KG1 (cell line): Measurements from ENCODE around the gene CNIH3.
"Not testable (repeated sequence)": the region's sequence is repeated elsewhere in the genome, so short reads cannot be mapped to it uniquely, and the experiment has no call there.

Source experiments
- DNase-seq: peaks from one replicate; lab custom pipeline; 2025; lab: John Stamatoyannopoulos, UW

Gene CNIH3

DNA sequence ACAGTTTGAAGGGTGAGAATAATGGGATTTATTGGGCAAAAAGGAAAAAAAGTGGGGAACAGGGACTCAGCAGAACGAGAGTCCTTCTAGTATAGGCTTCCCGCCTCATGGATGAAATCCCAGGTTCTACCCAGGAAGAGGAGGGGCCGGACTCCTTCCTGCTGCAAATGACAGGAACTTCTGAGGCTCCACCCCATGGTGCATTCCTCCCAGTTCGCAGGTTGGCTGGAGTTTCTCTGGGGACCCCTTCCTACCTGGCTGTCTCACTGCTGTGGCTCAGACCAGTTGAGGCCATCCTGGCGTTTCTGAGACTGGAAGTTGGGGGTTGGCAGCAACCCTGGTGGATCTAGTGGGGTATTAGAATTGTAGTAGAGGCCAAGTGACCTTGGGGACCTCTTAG lies 27.5 kb downstream of the CNIH3 start:
- DNase-seq: no peak

DNA sequence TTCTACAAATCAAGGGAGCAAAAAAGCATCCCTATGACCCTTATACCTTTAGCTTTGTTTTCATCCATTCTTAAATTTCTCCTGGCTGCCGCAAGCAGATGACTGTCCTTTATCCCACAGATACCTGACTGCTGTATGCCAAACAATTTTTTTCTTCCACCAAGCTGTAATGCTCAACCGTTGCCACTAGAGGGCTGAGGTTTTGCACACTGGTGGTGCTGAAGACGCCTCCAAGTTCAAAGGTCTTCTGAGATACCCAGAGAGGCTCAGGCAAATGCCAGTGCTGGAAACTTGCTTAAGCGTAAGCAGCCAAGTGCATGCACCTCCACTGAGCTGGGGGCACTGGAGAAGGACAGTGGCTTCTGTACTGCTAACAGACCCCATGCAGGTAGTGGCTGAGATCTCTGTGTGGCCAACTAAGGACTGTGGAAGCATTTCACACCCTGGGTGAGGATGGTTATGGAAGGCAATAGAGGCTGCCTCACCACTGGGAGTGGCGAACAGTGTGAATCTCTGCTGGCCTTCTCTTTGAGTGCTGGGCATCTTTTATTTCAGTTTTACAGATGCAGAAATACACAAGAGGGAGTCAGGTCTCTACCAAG lies 28.5 kb downstream of the CNIH3 start:
- DNase-seq: peak; percentile 5

DNA sequence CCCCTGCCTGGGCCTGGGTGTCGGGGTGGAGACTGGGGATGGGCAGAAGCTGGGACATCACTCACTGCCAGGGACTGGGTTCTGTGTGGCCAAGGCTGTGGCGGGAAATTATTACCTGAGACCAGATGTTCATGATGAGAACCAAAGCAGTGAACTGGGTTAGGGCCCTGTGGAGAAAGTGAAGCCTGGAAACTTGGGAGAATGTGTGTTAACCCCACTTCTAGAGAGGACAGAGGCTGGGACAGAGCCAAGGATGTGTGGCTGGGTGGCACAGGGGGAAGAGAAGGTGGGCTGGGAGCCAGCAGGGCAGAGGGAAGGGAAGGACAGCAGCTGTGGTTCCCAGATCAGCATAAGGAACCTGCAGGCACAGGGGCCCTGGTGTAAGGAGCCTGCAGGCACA lies 31.3 kb downstream of the CNIH3 start:
- no peak for DNase-seq

DNA sequence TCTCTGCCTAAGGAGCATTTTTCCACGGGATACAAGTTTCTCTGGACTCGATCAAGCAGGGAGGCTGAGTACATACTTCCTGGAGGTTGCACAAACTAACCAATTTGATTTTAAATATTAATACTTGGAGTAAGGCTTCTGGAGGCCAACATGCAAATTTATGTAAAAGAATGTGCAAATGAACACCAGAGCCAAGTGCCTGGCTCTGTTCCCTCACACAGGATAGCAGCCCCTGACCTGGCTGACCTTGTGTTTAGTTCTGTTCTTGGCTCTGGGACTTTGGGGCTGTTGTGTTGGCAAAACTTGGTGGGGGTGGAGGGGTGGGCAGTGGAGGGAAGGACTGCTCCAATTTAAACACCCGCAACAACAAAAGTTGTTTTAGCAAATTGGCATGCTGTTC lies 34.2 kb downstream of the CNIH3 start:
- DNase-seq: no peak

DNA sequence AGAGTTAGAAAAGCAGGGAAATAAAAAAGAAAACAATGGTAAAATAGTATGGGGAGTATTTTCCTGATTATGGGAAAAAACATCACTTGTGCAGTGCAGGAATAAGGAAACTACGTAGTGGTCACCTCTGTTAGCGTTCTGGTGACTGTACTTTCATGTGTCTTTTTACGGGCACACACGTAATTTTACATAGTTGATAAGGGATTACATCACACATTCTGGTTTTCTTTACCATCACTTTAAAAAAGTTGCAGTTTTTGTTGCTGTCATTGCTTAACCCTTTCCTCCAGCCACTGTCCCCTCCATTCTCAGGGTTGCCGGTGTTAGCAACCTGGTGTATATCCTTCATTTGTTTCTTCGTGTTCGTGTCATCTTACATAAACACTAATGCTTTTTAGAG lies 35.1 kb downstream of the CNIH3 start:
- DNase-seq: no peak

DNA sequence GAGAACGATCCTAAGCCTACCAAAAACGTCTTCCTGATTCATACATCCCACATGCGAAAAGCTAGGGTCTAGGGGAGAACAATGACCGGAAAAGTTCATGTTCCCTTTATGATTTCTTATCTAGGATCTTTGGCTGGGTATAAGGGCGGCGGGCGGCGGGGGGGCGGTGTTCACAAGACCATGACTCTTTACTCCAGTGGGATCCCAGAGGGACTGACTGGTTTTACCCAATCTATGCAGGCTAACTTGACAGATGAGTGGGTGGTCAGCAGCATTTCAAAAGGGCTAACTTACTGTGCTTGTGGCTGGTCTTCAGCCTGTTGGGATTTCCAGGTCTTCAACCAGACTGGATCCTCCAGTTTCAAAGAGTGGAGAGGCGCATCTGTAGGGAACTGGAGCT lies 40.3 kb downstream of the CNIH3 start:
- no peak for DNase-seq

DNA sequence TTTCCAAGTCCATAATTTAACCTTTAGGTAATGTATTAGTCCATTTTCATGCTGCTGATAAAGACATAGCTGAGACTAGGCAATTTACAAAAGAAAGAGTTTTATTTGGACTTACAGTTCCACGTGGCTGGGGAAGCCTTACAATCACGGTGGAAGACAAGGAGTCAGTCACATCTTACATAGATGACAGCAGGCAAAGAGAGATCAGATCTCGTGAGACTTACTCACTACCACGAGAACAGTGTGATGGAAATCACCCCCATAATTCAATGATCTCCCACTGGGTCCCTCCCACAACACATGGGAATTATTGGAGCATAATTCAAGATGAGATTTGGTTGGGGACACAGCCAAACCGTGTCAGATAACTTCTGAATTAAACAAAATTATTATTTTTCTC lies 44.0 kb downstream of the CNIH3 start:
- DNase-seq: no peak

DNA sequence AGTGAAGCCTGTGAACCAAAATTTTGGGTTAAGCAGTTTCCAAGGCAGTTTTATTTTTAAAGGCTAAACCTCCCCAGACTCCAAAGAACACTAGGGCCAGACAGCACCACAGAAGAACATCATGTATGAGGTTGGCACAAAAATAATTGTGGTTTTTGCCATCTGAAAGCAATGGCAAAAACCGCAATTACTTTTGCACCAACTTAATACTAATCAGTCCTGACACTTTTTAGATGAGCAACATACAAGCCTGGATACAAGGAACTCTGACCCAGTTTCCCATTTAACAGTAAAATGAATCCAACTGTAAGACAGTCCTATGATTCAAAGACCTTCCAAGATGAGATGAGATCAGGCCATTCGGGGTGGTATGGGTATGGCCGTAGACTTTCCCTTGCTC lies 46.8 kb downstream of the CNIH3 start:
- no peak for DNase-seq

DNA sequence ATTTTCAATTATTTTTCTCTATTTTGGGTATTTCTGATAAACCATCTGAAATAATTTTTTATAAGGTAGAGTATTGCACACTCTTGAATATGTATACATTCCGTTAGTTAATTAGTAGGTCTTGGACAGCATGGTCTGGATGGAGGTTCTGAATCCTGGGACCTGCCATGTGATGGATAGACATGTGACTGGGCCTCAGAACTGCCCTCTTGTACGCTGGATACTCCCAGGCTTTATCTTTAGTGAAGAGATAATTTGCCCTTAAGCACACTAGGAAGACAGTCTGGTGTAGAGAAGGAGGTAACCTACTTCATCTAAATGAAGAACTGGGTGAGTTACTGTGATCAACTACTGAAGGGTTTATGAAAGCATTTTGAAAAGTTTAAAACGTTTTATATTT lies 48.9 kb downstream of the CNIH3 start:
- no peak for DNase-seq

DNA sequence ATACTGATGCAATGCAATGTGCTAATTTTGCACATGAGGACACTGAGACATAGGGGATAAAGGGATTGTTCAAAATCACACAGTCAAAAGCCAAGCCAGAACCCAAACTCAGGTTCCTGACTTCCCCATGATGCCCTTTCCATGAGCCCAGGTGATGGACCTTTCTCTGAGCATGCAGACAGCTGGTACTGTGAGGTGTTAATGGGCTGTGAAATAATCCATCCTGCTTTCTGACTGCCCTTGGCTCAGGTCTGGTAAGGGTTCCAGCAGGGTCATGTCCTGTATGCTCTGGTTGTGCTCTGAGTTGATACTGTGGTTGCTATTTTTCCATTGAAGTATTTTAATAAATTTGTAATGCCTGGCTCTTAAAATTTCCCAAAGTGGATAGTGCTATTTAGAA lies 50.0 kb downstream of the CNIH3 start:
- DNase-seq: no peak

DNA sequence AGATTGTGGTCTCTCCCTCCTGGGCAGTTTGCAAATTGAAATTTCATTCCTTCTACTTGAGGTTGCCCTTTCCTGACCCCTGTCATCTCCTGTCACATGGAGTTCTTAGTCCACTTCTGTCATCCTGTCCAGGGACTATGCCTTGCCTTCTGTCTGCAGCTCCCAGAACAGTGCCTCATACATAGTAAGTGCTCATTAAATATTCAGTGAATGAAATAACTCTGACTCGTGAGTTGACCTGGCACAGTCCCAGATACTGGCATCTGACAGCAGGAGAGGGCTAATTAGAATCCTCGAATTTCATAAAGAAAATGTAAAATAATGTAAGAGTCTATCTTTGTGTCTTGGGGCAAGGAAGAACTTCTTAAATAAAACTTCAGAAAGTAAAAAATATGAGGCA lies 50.8 kb downstream of the CNIH3 start:
- DNase-seq: no peak

DNA sequence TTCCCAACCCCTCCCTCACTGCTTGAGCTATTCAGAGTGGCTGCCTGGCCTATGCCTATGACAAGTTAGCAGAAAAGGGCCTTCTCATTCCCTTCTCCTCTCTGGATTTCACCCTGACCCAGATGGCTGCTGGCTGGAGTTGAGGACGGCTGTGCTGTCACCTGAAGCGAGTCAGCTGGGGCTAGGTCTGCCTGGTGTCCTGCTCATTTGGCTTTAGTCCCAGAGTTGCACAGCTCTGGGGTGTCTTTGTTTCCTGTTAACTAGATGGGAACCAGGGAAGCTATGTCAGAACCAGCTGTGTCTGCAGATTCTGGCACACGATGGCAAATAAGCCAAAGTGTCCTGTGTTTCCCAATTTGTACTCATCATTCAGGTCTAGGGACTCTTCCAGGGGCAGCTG lies 52.9 kb downstream of the CNIH3 start:
- no peak for DNase-seq

DNA sequence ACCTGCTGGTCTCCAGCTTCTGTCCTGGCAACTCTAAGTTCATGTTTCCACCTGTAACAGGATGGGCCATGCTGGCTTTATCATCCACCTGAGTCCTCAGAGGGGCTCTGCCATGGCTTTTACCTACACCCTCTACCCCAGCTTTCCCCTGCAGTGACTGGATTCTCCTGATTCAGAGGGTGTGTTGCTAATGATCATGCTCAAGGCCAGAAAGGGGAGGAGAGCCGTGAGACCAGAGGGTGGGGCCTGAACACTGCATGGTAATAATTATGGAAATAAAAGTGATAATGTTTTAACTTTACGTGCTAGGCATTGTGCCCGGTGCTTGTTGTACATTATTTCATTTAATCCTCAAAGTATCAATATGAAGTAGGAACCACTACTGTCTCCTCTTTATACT lies 53.3 kb downstream of the CNIH3 start:
- no peak for DNase-seq

DNA sequence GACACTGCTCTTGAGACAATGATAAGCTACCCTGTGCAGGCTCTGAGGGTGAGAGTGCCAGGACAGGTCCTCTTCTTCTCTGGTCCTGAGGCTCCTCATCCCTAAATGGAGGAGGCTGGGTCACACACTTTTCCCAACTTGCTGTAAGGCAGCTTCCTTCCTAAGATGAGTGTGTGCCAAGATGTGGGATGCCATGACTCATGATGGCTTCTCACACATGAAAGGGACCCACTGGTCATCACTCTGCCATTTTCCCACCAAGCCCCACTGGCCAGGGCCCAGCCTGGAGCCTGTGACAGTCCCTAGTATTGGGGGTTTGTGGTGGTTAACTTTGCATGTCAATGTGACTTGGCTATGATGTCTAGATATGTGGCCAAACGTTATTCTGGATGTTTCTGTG lies 54.4 kb downstream of the CNIH3 start:
- no peak for DNase-seq

DNA sequence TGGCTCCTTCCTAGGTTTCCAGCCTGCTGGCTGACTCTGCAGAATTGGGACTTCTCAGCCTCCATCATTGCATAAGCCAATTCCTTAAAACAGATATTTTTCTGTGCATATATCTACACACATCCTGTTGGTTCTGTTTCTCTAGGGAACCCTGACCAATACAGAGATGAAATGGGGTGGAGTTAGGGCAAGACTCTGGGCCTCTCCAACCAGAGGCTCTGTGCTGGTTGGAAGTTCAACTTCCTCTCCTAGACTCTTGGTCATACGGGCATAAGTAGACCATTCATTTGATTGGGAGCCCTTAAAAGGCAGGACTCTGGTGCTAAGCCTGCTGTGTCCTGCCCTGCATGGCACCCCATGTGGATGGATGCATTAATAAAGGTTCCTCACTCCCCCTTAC lies 55.0 kb downstream of the CNIH3 start:
- no peak for DNase-seq

DNA sequence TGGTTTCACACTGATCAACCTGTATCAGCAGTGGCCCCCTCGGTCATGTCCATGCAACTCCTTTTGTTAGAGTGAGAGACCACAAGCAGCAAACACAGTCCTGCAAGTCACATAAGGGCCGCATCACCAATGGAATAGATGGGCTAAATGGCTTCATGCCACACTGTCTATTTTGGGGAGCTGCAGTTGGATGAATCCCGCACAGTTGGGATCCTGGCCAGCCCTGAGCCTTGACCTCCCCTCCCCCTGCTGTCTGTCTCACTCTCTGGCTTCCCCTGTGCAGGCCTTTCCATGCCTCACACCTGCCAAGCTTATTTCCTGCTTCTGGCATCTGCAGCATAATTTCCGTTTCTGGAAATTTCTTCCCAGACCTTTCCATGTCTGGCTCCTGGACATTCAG lies 57.0 kb downstream of the CNIH3 start:
- no peak for DNase-seq

DNA sequence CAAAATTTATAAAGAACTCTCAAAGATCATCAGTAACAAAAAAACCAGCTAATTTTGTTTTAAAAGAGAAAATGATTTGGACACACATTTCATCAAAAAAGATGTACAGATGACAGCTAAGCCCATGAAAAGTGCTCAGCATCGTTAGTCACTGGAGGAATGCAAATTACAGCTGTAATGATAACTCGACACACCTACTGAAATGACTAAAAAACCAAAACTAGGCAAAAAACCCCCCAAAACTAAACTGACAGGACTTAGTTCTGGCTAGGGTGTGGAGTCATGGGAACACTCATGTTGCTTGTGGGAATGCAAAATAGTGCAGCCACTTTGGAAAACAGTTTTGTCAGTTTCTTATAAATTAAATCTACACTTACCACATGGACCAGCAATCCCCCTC lies 59.5 kb downstream of the CNIH3 start:
- DNase-seq: no peak

DNA sequence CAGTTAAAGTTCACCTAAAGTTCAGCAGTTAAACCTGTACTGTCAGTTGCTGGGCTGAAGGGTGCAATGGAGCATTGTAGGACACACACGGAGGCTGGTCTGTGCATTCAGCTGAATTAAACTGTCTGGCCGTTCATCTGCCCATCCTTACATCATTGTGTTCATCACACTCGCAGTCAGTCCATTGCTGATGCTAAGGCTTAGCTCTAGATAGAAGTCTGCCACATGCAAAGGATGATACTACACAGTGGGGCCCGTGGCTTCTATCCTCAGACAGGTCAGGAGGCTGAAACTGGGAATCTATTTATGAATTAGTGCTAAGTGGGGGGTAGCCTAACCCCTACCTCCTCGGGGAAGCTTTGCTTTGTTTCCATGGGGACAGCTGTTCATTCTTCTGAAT lies 60.4 kb downstream of the CNIH3 start:
- DNase-seq: no peak

DNA sequence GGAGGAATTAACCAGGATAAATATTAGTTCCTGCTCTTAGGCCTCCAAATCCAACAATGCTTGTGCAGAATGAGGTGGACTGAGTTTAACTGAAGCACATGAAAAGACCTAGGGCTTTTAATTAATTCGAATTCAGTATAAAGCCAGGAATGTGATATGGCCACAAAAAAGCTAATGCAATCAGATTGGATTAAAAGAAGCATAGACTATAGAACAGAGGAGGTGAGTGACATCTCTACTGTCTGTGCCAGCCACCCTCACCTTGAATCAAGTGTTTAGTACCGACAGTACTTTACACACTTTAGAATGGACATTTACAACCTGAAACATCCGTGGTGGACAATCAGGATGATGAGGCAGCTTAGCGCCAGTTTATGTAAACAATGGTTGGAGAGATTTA lies 62.1 kb downstream of the CNIH3 start:
- no peak for DNase-seq

DNA sequence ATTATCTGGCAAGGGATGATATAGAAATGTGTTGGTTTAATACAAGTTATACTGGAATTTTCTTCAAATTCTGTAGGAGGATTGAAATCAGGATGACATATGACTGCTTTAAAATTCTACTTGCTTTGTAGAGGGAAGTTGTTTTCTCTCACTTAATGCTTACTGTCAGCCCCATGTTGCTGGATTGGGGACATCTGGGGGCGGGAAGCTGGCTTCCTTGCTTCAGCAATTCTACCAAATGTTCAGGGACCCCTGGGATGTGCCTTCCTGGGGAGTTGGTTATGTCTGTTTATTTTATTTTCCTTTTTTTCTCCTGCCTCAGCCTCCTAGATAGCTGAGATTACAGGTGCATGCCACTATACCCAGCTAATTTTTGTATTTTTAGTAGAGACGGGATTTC lies 63.5 kb downstream of the CNIH3 start:
- no peak for DNase-seq

DNA sequence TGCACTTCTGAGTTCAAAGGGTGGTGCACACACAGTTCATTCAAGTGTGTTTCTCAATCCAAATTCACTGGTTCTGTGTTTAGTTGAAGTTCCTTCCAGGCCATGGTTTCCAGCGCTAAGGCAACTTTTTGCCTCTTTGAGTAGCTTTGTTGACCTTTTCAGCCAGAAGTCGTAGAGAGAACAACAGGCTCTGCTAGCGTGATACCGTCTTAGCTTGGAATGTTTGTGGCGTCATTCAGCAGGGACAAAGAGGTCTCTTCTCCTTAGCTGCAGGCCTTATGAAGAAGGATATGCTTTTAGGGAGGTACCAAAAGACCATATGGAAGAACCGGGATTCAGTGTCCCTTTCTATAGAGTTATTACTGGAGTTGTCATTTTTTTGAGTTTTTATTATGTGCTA lies 65.7 kb downstream of the CNIH3 start:
- no peak for DNase-seq

DNA sequence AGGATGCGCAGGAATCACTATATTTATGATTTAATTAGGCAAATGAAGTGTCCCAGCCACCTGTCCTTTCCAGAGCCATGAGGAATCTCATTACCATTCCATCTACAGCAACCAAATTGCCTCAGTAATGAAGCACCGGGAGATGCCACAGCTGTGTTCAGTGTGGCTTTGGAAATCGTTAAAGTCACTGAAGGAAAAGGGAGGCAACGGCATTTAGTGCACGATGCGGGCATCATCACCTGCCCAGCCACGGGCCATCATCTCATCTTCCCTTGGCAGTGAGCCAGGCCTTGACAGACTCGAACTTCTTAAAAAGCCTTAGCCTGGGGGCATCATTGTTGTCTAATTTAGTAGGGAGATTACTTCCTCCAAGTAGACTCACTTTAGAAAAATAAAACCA lies 67.8 kb downstream of the CNIH3 start:
- DNase-seq: no peak

DNA sequence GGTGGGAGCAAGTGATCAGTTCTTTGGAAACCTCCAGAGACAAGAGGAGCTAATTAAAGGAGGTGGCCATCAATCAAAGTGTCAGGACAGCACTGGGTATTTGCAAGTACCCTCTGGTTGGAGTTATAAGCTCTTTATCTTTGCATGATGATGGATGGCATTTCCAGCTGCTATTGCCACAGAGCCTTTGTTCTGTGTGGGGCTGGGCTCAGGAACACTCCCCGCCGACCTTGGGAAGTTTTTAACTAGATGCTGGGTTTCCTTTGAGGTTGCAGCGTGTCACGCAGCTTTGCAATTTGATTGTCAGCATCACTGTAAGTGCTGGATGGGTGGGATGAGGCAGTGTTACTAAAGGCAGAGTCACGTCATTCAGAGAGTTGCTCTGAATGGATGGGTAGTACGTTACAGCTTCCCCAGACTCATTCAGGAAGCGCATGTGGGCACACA lies 68.9 kb downstream of the CNIH3 start:
- DNase-seq: no peak

DNA sequence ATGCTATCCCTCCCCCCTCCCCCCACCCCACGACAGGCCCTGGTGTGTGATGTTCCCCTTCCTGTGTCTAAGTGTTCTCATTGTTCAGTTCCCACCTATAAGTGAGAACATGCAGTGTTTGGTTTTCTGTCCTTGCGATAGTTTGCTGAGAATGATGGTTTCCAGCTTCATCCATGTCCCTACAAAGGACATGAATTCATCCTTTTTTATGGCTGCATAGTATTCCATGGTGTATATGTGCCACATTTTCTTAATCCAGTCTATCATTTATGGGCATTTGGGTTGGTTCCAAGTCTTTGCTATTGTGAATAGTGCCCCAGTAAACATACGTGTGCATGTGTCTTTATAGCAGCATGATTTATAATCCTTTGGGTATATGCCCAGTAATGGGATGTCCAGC lies 70.0 kb downstream of the CNIH3 start:
- DNase-seq: not testable (repeated sequence)

DNA sequence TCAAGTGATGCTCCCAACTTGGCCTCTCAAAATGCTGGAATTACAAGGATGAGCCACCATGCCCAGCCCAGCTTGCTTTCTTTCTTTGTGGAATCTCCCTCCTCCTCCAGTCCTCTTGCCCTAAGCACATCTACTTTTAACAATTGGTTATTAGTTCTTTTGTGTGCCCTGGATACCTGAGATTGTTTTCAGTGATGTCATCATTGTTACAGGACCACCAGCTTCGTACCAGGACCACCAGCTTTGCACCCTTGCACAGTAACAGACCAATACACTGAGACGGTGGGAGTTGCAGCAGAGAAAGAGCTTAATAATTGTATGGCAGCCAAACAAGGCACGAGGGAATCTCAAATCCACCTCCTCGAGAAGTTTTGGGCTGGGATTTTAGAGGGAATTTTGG lies 71.3 kb downstream of the CNIH3 start:
- DNase-seq: no peak
